ENCODE data around the gene ETS2.

- TF ChIP-seq EZH2 (IDR thresholded peaks at IDR 0.05; ENCODE audit: low read length), result no peak
- TF ChIP-seq, protein P1, sequence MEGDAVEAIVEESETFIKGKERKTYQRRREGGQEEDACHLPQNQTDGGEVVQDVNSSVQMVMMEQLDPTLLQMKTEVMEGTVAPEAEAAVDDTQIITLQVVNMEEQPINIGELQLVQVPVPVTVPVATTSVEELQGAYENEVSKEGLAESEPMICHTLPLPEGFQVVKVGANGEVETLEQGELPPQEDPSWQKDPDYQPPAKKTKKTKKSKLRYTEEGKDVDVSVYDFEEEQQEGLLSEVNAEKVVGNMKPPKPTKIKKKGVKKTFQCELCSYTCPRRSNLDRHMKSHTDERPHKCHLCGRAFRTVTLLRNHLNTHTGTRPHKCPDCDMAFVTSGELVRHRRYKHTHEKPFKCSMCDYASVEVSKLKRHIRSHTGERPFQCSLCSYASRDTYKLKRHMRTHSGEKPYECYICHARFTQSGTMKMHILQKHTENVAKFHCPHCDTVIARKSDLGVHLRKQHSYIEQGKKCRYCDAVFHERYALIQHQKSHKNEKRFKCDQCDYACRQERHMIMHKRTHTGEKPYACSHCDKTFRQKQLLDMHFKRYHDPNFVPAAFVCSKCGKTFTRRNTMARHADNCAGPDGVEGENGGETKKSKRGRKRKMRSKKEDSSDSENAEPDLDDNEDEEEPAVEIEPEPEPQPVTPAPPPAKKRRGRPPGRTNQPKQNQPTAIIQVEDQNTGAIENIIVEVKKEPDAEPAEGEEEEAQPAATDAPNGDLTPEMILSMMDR (optimal IDR thresholded peaks at IDR 0.05 in 1 of 3, IDR thresholded peaks at IDR 0.05 in 1 of 3, conservative IDR thresholded peaks at IDR 0.05 in 1 of 3; ENCODE audit: extremely low read depth in 1 of 3, insufficient read depth in 2 of 3, low read length in 3 of 3), result no peak
Observed at GRCh38 chr21:38822778-38823238, 17.1 kb downstream of the ETS2 start.
